Esophagus squamous epithelium (tissue), 4 donors: ENCODE results near the gene TECPR1.

Source experiments
- POLR2A ChIP-seq, 4 donors: fragments of 450-650 bp; IDR thresholded peaks; one replicate each; pipeline ENCODE4 v1.6.1; 2017; ENCODE audit warnings: antibody characterized with exemption in 4 of 4, mild to moderate bottlenecking in 4 of 4, moderate library complexity in 3 of 4
- TF ChIP-seq, protein P1 (sequence below), 6 experiments: fragments of 450-650 bp in 4 of 6; fragments of 200-600 bp in 2 of 6; sonication (generic) in 2 of 6; IDR thresholded peaks; one replicate each; pipeline ENCODE4 v1.5.1; 2016 to 2019; ENCODE audit warnings: antibody characterized with exemption in 6 of 6, mild to moderate bottlenecking in 4 of 6, moderate library complexity in 4 of 6

GRCh38 chr7:98215561-98216495, 36.2 kb downstream of the TECPR1 start:
- TF ChIP-seq, protein P1, sequence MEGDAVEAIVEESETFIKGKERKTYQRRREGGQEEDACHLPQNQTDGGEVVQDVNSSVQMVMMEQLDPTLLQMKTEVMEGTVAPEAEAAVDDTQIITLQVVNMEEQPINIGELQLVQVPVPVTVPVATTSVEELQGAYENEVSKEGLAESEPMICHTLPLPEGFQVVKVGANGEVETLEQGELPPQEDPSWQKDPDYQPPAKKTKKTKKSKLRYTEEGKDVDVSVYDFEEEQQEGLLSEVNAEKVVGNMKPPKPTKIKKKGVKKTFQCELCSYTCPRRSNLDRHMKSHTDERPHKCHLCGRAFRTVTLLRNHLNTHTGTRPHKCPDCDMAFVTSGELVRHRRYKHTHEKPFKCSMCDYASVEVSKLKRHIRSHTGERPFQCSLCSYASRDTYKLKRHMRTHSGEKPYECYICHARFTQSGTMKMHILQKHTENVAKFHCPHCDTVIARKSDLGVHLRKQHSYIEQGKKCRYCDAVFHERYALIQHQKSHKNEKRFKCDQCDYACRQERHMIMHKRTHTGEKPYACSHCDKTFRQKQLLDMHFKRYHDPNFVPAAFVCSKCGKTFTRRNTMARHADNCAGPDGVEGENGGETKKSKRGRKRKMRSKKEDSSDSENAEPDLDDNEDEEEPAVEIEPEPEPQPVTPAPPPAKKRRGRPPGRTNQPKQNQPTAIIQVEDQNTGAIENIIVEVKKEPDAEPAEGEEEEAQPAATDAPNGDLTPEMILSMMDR (IDR thresholded peaks at IDR 0.05) = no peak
- no peak for TF ChIP-seq POLR2A (IDR thresholded peaks at IDR 0.05)
